GM03348 (cell line): ENCODE results near the gene ISLR2.

Source experiments
- DNase-seq: peaks from one replicate; pipeline ENCODE4 v3.0.0; 2012; ENCODE audit warnings: low spot score

Gene ISLR2

DNA sequence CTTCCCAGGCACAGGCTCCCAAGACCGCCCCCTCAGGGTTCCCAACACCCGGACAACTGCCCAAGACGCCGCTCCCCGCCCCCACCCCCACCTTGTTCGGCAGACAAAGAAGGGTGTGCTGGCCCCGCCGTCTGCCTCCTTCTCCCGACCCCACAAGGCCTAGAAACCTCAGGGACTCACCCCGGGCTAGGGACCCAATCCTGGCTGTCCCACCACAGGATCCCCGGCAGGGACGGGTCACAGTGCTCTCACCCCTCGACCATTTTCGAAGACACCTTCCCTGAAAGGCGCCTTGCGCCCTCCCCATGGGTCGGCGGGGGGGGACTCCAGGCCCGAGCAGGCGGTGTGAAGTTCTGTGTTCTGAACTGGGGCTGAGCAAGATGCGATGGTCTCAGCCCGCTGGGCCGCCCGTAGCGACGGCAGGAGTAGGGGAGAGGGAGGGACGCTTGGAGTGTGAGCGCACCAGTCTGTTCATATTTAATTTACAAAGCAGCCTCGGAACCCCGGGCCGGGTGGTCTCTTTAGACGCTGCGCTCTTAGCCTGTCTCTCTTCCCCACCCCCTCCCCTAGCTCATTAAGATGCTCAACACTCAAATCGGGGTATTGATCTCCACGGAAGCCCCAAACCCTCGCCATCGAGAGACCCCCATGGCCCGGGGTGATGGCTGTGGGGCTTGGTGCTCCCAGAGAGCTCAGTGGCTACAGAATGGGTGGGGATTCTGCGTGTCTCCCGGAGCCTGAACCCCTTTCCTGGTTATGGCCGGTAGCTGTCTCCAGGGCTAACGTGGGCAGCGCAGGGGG, 1.4 kb upstream of the ISLR2 start:
- DNase-seq, result no peak

DNA sequence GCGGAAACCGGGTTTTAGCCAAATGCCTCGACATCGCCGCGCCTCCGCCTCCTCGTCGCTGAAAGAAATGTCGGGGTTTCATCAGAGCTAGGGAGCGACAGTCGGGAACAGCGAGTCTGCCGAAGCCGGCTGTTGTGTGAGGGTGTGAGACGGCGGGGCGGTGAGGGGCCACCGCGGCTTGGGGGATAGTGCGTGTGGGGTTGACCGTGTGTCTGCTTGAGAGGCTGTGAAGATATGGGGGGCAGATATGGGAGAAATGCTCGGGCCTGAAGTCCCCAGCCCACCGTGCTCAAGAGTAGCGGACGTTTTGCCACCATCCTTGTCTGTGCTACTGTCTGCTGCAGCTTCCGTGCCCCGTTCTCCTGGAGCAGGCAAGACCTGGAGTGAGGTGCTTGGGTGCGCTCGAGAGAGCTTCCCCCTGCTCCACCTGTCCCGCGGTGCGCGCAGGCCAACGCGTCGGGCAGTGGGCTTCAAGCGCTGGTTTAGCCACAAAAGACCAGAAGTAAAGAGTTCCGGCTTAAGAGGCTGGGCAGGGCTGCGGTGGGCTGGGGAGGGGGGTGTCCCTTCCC, 716 bp upstream of the ISLR2 start:
- no peak for DNase-seq

DNA sequence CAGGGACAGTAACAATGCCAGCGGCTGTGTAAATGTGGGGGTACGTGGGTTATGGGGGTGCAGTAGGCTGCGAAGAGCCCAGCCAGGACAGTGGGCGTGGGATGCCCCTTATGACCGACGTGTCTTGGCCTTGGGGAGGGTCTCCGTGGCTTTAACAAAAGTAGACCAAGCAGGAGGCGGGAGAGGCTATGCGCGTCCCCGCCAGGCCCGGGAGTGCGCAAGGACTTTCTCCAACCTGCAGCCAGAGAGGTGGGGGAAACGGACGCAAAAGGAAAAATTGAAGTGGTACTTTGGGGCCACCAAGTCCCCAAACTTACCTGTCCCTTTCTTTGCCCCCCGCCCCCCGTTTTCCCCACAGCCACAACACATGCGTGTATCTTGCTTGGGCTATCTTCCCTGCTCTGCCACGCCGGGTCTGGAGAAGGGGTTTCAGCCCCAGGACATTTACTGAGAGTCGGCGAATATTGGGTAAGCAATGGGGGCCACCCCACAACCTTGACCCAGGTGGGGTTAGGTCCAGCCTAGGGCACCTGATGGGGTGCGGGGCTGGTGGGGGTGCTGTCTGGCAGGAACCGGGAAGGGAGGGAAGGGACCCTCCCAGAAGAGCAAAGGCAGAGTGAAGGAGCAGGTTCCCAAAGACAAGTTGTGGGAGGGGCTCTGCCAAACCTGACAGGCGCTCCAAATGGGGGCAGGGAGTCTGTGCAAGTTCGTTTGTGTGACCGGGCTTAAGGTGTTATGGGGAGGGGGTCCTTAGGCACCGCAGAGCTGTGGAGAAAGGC, 652 bp downstream of the ISLR2 start:
- no peak for DNase-seq

DNA sequence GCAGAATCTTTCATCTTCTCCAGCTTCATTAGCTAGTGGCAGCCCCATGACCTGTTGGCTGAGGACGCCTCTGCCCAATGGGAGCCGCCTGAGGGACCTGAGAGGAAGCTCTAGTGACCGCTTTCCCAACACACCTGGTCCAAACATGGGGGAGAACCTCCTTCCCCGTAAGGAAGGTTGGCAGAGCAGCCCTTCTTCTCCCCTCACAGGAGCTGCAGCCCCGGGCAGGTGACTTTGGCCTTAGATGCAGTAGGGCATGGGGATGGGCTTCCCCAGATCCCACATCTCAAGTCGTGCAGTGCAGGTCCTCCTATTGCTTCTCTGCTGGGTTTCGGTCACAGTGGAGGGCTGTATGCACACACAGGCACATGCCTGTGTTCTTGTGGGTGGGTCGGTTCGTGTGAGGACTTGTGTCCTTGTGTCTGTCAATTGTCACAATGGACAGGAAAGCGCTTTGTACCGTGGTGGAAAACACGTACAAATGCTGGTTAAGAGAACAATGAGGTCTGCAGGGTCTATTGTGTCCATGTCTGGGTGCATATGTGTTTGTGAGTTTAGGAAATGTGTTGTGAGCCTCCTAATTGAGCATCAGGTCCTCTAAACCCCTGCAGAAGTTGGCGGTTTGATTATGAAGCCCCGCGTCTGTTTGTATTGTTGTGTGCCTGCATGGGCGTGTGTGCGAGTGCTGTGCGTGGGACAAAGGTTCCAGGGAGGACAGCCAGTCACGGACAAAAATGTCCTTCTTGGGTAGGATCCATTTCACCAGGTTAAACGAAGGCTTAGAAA, 1.4 kb downstream of the ISLR2 start:
- DNase-seq, result no peak

DNA sequence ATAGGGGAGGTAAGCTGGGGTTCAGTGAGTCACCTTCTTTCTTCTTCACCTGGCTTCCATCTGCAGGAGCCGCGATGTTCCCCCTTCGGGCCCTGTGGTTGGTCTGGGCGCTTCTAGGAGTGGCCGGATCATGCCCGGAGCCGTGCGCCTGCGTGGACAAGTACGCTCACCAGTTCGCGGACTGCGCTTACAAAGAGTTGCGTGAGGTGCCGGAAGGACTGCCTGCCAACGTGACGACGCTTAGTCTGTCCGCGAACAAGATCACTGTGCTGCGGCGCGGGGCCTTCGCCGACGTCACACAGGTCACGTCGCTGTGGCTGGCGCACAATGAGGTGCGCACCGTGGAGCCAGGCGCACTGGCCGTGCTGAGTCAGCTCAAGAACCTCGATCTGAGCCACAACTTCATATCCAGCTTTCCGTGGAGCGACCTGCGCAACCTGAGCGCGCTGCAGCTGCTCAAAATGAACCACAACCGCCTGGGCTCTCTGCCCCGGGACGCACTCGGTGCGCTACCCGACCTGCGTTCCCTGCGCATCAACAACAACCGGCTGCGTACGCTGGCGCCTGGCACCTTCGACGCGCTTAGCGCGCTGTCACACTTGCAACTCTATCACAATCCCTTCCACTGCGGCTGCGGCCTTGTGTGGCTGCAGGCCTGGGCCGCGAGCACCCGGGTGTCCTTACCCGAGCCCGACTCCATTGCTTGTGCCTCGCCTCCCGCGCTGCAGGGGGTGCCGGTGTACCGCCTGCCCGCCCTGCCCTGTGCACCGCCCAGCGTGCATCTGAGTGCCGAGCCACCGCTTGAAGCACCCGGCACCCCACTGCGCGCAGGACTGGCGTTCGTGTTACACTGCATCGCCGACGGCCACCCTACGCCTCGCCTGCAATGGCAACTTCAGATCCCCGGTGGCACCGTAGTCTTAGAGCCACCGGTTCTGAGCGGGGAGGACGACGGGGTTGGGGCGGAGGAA, 2.6 kb downstream of the ISLR2 start:
- no peak for DNase-seq

DNA sequence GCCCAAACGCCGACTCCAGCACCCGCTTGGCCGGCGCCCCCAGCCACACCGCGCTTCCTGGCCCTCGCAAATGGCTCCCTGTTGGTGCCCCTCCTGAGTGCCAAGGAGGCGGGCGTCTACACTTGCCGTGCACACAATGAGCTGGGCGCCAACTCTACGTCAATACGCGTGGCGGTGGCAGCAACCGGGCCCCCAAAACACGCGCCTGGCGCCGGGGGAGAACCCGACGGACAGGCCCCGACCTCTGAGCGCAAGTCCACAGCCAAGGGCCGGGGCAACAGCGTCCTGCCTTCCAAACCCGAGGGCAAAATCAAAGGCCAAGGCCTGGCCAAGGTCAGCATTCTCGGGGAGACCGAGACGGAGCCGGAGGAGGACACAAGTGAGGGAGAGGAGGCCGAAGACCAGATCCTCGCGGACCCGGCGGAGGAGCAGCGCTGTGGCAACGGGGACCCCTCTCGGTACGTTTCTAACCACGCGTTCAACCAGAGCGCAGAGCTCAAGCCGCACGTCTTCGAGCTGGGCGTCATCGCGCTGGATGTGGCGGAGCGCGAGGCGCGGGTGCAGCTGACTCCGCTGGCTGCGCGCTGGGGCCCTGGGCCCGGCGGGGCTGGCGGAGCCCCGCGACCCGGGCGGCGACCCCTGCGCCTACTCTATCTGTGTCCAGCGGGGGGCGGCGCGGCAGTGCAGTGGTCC, 3.5 kb downstream of the ISLR2 start:
- DNase-seq, result no peak

DNA sequence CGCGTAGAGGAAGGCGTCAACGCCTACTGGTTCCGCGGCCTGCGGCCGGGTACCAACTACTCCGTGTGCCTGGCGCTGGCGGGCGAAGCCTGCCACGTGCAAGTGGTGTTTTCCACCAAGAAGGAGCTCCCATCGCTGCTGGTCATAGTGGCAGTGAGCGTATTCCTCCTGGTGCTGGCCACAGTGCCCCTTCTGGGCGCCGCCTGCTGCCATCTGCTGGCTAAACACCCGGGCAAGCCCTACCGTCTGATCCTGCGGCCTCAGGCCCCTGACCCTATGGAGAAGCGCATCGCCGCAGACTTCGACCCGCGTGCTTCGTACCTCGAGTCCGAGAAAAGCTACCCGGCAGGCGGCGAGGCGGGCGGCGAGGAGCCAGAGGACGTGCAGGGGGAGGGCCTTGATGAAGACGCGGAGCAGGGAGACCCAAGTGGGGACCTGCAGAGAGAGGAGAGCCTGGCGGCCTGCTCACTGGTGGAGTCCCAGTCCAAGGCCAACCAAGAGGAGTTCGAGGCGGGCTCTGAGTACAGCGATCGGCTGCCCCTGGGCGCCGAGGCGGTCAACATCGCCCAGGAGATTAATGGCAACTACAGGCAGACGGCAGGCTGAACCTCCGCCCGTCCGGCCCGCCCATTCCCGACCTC, 4.1 kb downstream of the ISLR2 start:
- peak; percentile 58 for DNase-seq

DNA sequence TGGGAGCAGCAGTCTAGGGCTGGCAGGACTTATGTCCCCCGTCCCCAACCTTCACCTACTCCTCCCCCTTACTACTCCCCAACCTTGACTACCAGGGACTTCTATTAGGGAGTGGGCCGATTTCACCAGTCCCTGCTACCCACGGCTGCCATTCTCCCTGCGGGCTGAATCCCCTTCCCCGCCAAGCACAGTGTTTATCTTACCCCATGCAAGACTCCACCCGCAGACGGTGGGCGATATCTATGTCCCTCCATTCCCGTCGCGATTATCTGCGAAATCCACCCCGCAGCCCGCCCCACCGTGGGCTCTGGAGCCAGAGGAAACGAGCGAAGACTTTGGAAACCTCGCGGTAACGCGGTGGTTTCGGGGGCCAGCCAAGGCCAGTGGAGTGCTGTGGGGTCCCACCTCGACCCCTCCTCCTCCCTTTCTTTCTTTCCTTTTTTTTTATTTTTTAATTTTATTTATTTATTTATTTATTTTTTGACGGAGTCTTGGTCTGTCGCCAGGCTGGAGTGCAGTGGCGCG, 4.7 kb downstream of the ISLR2 start:
- no peak for DNase-seq

DNA sequence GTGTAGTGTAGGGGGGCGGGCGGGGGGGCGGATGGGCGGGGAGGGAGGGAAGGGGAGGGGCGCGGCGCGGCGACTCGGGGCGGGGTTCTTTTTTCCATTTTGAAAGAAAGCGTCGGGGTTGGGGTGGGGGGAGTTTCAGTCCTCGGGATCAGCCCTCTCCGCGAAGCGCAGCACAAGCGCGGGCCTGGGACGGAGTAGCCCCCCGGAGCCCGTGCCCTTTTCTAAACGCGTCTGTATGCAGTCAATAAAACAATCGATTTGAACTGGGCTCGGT, 6.1 kb downstream of the ISLR2 start:
- DNase-seq, result no peak

DNA sequence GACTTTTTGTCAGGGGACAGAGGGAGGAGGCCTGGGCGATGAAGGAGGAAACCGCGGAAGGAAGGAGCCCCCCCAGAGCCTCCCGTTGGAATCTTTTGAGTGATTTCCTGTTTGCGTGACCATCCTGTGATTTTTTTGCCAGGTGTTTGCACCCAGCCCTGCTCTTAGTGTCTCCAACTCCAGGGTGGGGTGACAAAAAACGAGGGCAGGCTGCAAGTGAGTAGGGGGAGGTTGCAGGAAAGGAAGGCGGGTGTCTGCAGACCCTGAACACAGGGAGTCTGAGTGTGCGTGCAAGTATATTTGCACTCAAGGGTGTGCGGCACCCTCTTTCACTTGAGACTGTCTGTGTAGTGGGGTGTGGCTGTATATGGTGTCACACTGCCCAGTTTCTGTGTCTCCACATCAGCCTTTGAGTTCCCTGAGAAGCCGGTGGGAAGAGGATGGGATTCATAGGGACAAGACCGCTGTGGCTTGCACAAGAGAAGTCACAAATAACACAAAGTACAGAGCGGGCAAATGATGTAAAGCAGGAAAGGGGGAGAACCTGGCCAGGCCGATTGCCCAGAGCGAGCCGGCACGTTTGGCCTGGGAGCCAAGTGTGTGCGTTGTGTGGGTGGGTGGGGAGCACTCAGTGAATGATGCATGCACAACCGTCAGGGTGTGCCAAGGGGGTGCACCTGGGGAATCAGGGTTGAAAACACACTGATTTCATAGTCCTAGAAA, 6.6 kb downstream of the ISLR2 start:
- no peak for DNase-seq

DNA sequence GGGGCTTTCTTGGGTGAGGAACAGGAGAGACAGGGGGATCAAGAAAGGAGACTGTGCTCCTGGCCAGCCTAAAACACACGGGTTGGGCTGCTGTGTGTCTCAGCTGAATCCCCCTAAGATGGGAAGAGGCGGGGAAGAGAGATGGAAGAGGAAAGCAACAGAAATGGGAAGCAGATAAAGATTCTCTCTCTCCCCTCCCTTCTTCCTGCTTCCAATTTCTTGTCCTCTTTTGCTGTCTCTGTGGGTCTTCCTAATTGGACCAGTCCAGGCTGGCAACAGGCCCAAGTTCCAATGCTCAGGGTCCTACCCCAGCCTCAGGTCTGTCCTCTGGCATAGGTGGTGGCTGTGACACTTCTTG, 7.1 kb downstream of the ISLR2 start:
- no peak for DNase-seq

DNA sequence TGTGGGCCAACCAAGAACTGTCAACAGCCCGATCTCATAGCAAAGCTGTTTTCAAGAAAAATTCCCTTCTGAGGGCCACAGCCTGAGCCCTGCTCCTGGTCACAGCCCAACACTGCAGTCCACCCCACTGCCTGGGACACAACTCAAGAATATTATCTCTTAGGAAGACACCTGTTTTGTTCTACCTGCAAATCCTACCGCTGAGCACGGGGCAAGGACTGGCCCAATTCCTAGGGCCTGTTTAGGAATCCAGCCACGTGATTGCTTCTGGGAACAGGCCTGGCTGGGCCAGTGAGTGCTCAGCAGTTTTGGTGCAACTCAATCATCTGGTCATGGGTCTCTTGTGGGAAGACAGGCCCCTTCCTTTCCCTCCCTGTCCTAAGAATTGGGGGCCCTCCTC, 8.3 kb downstream of the ISLR2 start:
- no peak for DNase-seq

DNA sequence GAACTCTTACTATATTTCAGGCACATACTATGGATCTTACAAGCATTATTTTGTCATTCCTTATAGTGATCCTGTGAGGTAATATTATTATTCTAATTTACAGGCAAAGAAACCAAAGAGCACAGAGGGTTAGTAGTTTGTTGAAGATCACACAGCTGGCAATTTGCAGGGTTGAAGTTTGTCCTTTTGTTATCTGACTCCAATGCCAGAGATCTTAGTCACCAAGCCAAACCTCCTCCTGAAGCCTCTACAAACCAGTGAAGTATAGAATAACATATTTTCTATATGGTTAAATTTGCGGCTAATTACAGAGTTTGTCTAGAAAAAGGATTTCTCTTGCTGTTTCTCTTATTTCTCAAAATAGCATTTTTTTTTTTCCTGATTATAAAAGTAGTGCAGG, 11.2 kb downstream of the ISLR2 start:
- no peak for DNase-seq

DNA sequence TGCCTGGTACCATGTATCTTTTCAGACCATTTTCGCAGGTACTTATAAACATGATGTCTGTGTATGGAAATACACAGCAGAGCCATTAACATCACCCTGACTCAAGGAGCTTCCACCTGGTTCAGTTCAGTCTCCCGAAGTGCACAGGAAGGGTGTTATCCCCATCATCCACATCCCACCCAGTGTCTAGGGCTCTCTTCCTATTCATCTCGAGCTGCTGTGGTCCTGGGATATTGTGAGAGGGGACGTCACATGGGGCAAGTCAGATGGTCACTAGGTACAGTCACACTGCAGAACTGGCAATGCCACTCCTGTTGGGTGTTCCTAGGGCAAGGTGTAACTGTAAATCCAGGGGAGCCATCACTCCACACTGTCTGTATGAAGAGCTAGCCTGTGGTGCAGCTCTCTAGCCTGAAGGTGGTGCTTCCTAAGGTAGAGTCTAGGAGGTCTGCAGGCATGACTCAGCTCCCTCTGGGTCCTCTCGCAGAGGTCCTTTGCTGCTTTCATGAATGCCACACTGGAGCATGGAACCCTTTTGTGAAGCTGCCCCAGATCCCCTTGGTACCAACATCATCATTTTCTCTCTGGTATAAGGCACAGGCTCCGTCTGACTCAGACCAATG, 13.9 kb downstream of the ISLR2 start:
- DNase-seq, result no peak

DNA sequence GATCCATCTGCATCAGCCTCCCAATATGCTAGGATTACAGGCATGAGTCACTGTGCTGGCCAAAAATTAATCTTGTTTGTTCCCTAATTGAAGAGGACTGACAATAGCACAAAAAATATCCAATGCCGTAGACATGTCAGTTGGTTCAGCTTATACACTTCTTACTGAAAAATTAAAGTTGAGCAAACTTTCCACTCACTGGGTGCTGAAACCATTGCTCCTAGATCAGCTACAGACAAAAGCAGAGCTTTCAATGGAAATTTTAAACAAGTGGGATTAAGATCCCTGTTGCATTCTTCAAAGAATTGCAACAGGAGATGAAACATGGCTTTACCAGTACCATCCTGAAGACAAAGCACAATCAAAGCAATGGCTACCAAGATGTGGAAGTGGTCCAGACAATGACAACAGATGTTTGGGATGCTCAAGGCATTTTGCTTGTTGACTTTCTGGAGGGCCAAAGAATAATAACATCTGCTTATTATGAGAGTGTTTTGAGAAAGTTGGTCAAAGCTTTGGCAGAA, 16.0 kb downstream of the ISLR2 start:
- no peak for DNase-seq

DNA sequence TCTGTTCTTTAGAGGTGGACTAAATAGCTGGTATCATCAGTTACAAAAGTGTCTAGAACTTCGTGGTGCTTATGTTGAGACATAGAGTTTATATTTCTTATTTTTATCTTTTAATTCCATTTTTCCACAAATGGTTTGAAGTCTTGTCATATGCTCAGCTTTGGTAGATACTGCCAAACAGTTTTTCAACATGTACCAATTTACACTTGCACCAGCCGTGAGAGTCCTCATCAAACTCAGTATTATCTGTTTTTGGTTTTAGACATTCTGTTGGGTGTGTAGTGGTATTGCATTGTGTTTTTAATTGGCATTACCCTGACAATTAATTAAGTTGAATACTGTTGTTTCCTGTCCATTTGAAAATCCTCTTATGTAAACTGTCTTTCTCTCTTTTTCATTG, 16.7 kb downstream of the ISLR2 start:
- no peak for DNase-seq

DNA sequence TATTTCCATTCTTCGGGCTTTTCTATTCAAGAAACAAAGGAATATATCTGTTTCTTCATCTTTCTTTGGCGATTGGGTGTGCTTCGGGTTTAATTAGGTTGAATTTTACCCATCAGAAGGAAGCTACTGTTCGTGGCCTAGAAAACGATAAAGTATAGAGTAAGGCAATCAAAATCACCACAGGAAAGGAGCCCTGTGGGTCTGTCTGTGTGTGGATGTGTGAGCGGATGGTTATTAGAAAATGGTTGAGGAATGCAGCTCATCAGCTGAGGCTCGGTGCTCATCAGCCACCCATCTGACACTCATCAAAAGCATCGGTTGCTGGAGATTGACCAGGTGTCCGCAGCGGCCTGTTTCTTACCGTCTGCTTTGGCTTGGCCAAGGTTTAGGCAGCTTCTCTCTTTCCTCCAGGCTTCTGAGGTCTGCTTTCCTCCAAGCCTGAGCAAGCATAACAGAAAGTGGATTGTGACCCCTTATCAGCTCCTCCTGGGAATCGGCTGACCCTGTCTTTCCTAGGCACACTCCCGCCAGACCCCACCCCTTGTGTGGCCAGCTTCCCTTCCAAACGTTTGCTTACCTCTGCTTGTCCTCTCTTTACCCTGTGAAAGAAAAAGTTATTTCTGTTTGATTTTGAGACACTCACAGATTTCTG, 25.5 kb downstream of the ISLR2 start:
- DNase-seq, result no peak

DNA sequence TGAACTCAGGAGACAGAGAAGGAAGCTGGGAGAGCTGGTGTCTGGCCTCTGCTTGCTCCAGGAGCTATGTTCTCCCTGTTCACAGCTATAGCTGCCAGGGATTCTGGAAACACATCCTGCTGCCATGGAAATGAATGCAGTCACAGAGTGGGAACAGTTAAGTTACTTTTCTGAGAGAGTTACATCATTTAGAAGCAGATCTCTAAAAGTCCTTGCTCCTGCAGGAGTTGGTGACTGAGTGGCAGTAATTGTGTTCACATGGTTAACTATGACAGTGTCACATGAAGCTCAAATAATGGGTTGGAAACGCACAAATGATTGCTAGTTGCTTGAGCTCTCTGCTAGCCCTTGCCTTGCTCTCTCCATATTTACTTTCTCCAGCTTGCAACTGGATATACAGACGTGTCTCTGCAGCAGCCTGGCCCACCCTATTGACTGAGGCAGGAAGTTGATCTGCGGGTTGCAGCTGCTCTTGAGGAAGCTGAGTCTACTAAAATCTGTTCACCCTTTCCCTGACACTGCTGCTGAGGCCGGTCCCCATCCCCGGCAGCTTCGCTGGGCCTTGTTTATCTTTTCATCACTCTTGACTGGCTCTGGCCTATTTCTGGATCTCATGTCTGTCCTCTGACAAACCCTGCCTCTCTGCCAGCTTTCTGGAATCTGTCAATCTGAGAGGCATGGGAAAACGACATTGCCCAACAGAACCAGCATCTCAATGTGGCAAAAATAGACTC, 26.5 kb downstream of the ISLR2 start:
- DNase-seq, result no peak
